Activated naive CD8-positive, alpha-beta T cell treated with anti-CD3 and anti-CD28 coated beads, Interleukin-2, amount 50 U/mL, for 16 hours (primary cell): Measurements from ENCODE around the gene RMND1.
"Not testable (repeated sequence)": the region's sequence is repeated elsewhere in the genome, so short reads cannot be mapped to it uniquely, and the experiment has no call there.

Experiments
- DNase-seq: peaks from one replicate; pipeline ENCODE4 v3.0.0-alpha.2; 2020; ENCODE audit warnings: low read depth, low spot score

Gene RMND1

GRCh38 chr6:151452750-151453427 lies 963 bp upstream of the RMND1 start:
- no peak for DNase-seq

GRCh38 chr6:151451417-151451949 lies 443 bp downstream of the RMND1 start:
- no peak for DNase-seq

GRCh38 chr6:151450928-151451327 lies 998 bp downstream of the RMND1 start:
- not testable (repeated sequence) for DNase-seq

GRCh38 chr6:151448623-151449022 lies 3.3 kb downstream of the RMND1 start:
- no peak for DNase-seq

GRCh38 chr6:151447237-151447636 lies 4.7 kb downstream of the RMND1 start:
- no peak for DNase-seq

- DNase-seq, result no peak
Observed at GRCh38 chr6:151445482-151445881, 6.4 kb downstream of the RMND1 start.

GRCh38 chr6:151443911-151444621 lies 7.9 kb downstream of the RMND1 start:
- DNase-seq, result no peak

- no peak for DNase-seq
Observed at GRCh38 chr6:151443454-151443853, 8.5 kb downstream of the RMND1 start.

GRCh38 chr6:151442371-151442770 lies 9.6 kb downstream of the RMND1 start:
- DNase-seq, result no peak

GRCh38 chr6:151441390-151442166 lies 10.3 kb downstream of the RMND1 start:
- DNase-seq, result no peak

- DNase-seq, result no peak
Observed at GRCh38 chr6:151440930-151441329, 11.0 kb downstream of the RMND1 start.

- DNase-seq, result no peak
Observed at GRCh38 chr6:151440498-151440897, 11.4 kb downstream of the RMND1 start.

- DNase-seq, result no peak
Observed at GRCh38 chr6:151437401-151437800, 14.5 kb downstream of the RMND1 start.

- DNase-seq, result no peak
Observed at GRCh38 chr6:151436802-151437201, 15.1 kb downstream of the RMND1 start.

- no peak for DNase-seq
Observed at GRCh38 chr6:151436300-151436699, 15.6 kb downstream of the RMND1 start.

- no peak for DNase-seq
Observed at GRCh38 chr6:151434369-151434768, 17.6 kb downstream of the RMND1 start.

GRCh38 chr6:151432651-151433050 lies 19.3 kb downstream of the RMND1 start:
- DNase-seq, result no peak

GRCh38 chr6:151431337-151431736 lies 20.6 kb downstream of the RMND1 start:
- no peak for DNase-seq

- DNase-seq, result no peak
Observed at GRCh38 chr6:151430886-151431285, 21.0 kb downstream of the RMND1 start.

GRCh38 chr6:151428093-151428735 lies 23.7 kb downstream of the RMND1 start:
- DNase-seq, result no peak

- no peak for DNase-seq
Observed at GRCh38 chr6:151425561-151425960, 26.4 kb downstream of the RMND1 start.

- no peak for DNase-seq
Observed at GRCh38 chr6:151422981-151423380, 28.9 kb downstream of the RMND1 start.
